Panc1 (cell line): Measurements from ENCODE around the gene GDI1.

Source experiments
- POLR2AphosphoS5 ChIP-seq: IDR thresholded peaks from 2 replicates; pipeline ENCODE4 v1.6.1; 2012; ENCODE audit warnings: mild to moderate bottlenecking, low read depth, low read length, moderate library complexity
- TCF7L2 ChIP-seq: IDR thresholded peaks from 2 replicates; pipeline ENCODE4 v1.6.1; 2011; ENCODE audit warnings: mild to moderate bottlenecking, low read depth, low read length, inconsistent platforms
- TF ChIP-seq, protein P1 (sequence below): fragments of 450-650 bp; IDR thresholded peaks from 2 replicates; pipeline ENCODE4 v1.5.1; 2017; ENCODE audit warnings: mild to moderate bottlenecking
- TF ChIP-seq, protein P2 (sequence below), 2 experiments: IDR thresholded peaks; 2 replicates each; pipeline ENCODE4 v1.6.1; 2011 to 2012; ENCODE audit warnings: low read depth in 2 of 2, control low read depth in 1 of 2, low read length in 1 of 2, mild to moderate bottlenecking in 1 of 2, moderate library complexity in 1 of 2; ENCODE audit not compliant: insufficient read depth in 1 of 2

DNA sequence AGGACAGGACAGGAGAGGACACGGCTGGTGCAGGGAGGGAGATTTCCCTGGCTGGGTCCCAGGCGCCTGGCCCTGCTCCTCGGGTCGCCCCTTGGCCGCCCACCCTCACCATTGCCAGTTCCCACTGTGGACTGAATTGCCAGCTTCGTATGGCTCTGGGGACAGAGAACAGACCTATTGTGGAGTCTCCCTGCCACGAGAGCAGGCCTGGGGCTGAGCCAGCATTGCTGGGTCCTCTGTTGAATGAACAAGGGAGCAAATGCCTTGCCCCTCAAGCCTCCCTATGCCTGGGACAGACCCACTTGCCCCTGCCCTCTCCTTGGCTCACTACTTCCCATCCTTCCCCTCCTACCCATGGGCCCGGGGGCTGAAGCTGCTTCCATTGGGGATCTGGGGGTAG is 25.4 kb downstream of the GDI1 start:
- TF ChIP-seq, protein P1, sequence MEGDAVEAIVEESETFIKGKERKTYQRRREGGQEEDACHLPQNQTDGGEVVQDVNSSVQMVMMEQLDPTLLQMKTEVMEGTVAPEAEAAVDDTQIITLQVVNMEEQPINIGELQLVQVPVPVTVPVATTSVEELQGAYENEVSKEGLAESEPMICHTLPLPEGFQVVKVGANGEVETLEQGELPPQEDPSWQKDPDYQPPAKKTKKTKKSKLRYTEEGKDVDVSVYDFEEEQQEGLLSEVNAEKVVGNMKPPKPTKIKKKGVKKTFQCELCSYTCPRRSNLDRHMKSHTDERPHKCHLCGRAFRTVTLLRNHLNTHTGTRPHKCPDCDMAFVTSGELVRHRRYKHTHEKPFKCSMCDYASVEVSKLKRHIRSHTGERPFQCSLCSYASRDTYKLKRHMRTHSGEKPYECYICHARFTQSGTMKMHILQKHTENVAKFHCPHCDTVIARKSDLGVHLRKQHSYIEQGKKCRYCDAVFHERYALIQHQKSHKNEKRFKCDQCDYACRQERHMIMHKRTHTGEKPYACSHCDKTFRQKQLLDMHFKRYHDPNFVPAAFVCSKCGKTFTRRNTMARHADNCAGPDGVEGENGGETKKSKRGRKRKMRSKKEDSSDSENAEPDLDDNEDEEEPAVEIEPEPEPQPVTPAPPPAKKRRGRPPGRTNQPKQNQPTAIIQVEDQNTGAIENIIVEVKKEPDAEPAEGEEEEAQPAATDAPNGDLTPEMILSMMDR: no peak
- no peak for TF ChIP-seq POLR2AphosphoS5
- no peak for TF ChIP-seq TCF7L2
- TF ChIP-seq, protein P2, sequence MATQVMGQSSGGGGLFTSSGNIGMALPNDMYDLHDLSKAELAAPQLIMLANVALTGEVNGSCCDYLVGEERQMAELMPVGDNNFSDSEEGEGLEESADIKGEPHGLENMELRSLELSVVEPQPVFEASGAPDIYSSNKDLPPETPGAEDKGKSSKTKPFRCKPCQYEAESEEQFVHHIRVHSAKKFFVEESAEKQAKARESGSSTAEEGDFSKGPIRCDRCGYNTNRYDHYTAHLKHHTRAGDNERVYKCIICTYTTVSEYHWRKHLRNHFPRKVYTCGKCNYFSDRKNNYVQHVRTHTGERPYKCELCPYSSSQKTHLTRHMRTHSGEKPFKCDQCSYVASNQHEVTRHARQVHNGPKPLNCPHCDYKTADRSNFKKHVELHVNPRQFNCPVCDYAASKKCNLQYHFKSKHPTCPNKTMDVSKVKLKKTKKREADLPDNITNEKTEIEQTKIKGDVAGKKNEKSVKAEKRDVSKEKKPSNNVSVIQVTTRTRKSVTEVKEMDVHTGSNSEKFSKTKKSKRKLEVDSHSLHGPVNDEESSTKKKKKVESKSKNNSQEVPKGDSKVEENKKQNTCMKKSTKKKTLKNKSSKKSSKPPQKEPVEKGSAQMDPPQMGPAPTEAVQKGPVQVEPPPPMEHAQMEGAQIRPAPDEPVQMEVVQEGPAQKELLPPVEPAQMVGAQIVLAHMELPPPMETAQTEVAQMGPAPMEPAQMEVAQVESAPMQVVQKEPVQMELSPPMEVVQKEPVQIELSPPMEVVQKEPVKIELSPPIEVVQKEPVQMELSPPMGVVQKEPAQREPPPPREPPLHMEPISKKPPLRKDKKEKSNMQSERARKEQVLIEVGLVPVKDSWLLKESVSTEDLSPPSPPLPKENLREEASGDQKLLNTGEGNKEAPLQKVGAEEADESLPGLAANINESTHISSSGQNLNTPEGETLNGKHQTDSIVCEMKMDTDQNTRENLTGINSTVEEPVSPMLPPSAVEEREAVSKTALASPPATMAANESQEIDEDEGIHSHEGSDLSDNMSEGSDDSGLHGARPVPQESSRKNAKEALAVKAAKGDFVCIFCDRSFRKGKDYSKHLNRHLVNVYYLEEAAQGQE (IDR thresholded peaks at IDR 0.05; ENCODE audit: insufficient read depth in 1 of 2, low read depth in 2 of 2, low read length in 1 of 2): no peak
